KG1 (cell line): ENCODE data around the gene TAMALIN.

Source experiments
- DNase-seq: peaks from one replicate; lab custom pipeline; 2025; lab: John Stamatoyannopoulos, UW

The TAMALIN gene

GRCh38 chr12:51984657-51985056 is 22.1 kb upstream of the TAMALIN start:
- DNase-seq = no peak

- no peak for DNase-seq
Measured at GRCh38 chr12:51985154-51985835, 21.5 kb upstream of the TAMALIN start.

- DNase-seq = no peak
Measured at GRCh38 chr12:51986834-51987233, 19.9 kb upstream of the TAMALIN start.

- DNase-seq = no peak
Measured at GRCh38 chr12:51992246-51992645, 14.5 kb upstream of the TAMALIN start.

GRCh38 chr12:51994539-51994820 is 12.3 kb upstream of the TAMALIN start:
- DNase-seq = no peak

GRCh38 chr12:51994959-51995358 is 11.8 kb upstream of the TAMALIN start:
- DNase-seq = no peak

GRCh38 chr12:51997136-51997535 is 9.6 kb upstream of the TAMALIN start:
- DNase-seq = no peak

GRCh38 chr12:52003016-52003550 is 3.7 kb upstream of the TAMALIN start:
- no peak for DNase-seq

GRCh38 chr12:52003591-52003990 is 3.2 kb upstream of the TAMALIN start:
- no peak for DNase-seq

- no peak for DNase-seq
Measured at GRCh38 chr12:52004042-52004648, 2.6 kb upstream of the TAMALIN start.

GRCh38 chr12:52005218-52005902 is 1.4 kb upstream of the TAMALIN start:
- DNase-seq = no peak

GRCh38 chr12:52005903-52006703 is 643 bp upstream of the TAMALIN start:
- DNase-seq = no peak

- no peak for DNase-seq
Measured at GRCh38 chr12:52007158-52007921, 594 bp downstream of the TAMALIN start.

- DNase-seq = no peak
Measured at GRCh38 chr12:52007982-52008510, 1.3 kb downstream of the TAMALIN start.

GRCh38 chr12:52009081-52009751 is 2.5 kb downstream of the TAMALIN start:
- DNase-seq = no peak

GRCh38 chr12:52010152-52010622 is 3.4 kb downstream of the TAMALIN start:
- DNase-seq = no peak

GRCh38 chr12:52010692-52011601 is 4.2 kb downstream of the TAMALIN start:
- DNase-seq = no peak

GRCh38 chr12:52011602-52012214 is 5.0 kb downstream of the TAMALIN start:
- DNase-seq = no peak

GRCh38 chr12:52013626-52014310 is 7.0 kb downstream of the TAMALIN start:
- no peak for DNase-seq
